GM19467 (cell line): Measurements from ENCODE around the gene CLDN24.
A peak's percentile ranks its signal among the peaks of the same experiment; 100 is the strongest.

Experiments
- ATAC-seq: cut with Tn5 transposase; IDR thresholded peaks from one replicate; pipeline ENCODE4 v1.9.1; 2021; ENCODE audit warnings: mild to moderate bottlenecking, moderate library complexity; ENCODE audit not compliant: unreplicated experiment

The CLDN24 gene

DNA sequence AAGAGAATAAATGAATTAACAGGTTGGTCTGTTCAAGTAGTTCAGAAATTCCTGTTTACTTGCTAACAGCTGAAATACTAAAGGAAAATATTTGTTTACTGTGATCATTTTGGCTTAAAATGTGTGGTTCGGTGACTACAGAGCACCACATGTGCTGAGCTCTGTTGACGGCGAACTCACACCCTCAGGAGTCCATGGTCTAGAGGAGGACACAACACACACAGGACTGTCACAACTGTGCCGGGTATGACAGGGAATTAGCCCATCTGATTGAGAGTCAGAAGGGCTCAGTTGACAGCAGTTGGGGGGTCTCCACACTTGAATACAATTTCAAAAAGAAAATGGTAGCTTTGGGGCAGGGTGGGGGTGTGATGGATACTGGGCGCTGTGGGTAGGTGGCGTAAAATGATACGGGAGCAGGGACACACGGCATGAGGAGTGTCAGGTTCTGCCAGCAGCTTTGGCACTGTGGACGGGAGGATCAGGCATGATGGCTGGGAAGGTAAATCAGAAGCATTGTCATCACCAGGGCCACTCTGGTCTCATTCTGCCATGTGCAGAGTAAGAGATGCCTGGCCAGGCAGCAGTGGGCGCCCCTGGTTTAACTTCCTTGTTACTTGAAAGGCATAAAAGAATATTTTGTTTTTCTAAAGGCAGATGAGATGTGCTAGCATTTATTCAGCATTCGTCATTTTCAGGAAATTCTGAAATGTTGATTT is 35.5 kb downstream of the CLDN24 start:
- peak; percentile 29 for ATAC-seq

DNA sequence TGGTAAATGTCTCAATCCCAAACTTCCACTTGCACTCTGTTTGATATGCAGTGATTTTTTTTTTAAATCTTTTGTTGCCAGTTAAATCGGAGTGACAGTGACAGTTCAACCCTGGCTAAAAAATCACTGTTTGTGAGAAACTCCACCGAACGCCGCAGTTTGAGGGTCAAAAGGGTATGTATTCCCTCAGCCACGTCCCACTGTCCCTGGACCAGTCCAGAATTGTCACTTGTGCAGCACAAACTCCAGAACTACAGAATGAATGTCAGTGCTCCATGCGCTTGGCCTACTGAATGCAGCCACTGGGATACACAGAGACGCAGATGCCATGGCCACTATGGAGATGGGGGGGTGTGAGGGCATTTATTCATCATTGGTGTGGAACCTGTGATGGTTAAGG is 36.3 kb downstream of the CLDN24 start:
- no peak for ATAC-seq

DNA sequence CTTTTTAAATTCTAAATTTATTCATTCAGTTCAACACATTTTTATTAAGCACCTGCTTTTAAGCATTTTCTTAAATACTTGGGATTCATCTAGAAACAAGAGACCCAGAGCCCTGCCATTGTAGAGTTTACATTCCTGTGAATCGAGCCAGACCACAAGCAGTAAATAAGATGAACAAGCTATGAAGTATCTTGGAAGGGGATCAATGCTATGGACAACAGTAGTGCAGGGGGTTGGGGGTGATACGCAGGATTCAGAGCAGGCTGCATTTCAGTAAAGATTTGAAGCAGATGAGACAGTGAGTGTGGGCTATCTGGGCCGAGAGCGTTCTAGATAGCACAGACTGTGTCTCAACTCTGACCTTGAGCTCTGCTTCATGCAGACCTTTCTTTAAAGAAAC is 37.3 kb downstream of the CLDN24 start:
- ATAC-seq: no peak

DNA sequence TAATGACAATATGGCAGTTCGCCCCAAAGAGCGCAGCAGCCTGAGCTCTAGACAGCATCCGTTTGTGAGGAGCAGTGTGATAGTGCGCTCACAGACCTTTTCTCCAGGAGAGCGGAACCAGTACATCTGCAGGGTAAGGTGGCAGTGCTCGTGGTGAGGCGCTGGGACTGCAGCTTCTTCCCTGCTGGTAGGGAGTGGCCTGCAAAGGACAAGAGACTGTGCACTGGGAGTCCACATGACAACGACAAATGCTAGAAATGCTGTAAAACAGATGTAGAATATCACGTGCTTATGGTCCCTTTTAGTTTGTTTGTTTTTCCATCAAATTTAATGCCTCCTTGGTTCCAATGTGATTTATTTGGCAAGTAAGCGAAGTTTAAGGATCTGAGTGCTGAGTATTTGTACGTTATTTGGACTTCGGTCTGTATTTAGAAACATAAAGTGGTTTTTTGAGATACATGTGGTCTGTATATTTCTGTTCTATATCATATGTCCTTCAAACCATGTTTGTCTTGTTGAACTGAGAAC is 37.9 kb downstream of the CLDN24 start:
- ATAC-seq: no peak

DNA sequence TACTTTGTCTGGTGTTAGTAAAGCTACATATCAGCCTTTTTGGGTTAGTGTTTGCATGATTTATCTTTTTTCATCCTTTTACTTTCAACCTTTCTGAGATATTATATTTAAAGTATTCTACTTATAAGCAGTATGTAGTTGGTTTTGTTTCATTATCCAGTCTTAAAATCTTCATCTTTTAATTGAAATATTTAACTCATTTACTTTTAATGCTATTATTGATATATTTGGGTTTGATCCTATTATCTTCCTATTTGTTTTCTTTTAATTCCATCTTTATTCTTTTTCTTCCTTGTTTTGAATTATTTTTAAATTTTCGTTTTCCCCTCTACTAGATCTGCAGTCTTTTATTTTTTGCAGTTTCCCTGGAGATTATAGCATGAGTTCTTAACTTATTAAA is 46.1 kb downstream of the CLDN24 start:
- no peak for ATAC-seq

DNA sequence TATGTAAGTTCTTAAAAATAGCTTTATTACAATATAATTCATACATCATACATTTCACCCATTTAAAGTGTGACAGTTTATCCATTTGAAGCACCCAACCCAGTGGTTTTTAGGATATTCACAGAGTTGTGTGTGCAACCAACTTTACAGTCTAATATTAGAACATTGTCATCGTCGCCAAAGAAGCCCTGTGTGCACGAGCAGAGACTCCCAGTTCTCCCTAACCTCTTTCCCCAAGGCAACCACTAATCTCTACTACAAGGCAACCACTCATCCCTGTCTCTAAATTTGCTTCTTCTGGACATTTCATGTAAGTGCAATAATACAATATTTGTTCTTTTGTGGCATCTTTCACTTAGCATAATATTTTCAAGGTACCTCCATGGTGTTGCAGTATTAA is 49.8 kb downstream of the CLDN24 start:
- ATAC-seq: no peak
